Measurements from ENCODE around the gene TTR.

The TTR gene

GRCh38 chr18:31630549-31630948 lies 38.9 kb downstream of the TTR start:
- no CpG with 5 or more reads among the region's 4 CpGs for WGBS (ENCODE audit: extremely low coverage, insufficient coverage, insufficient read length)
- DNase-seq: no peak

DNA sequence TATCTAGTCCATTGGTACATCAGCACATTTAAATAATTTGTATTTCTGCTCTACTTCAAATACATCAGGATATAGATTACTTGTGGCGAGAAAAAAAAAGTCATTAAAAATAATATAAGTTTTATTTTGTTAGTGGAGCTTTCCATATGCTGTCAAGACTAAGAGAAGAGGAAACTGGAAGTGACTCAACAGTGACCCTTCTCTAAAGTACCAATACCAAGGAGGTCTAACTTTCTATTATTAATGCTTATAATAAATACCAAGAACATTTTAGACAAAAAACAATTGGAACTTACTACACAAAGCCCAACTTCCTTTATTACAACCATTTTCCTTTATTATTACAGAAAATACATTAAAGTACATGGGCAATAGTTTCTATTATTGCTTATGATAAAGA lies 39.8 kb downstream of the TTR start:
- Histone ChIP-seq H3K4ac (ENCODE audit: low read depth, low read length) (no peak overlapping the region), H2BK5ac (ENCODE audit: low read depth, low read length, poor library complexity) (no peak overlapping the region), H3K4me1 (ENCODE audit: control insufficient read depth in 1 of 2, insufficient read depth in 2 of 2, low read length in 2 of 2) (no peaks in the 10 kb centered on the region), H2AK5ac (ENCODE audit: low read length) (no peak overlapping the region), H4K91ac (ENCODE audit: low read depth, low read length) (no peak overlapping the region), H2BK12ac (ENCODE audit: low read length) (no peak overlapping the region), H3K79me2 (ENCODE audit: control insufficient read depth, insufficient read depth, low read length, poor library complexity) (no peaks in the 10 kb centered on the region), H3K27ac (ENCODE audit: low read depth, low read length) (no peak overlapping the region), H4K12ac (ENCODE audit: low read depth, low read length) (no peak overlapping the region), H3K18ac (ENCODE audit: low read length) (no peak overlapping the region), H3K9me3 (ENCODE audit: insufficient read depth, low read depth, low read length) (no peaks in the 10 kb centered on the region), H4K8ac (ENCODE audit: low read depth, low read length) (no peak overlapping the region), H3K4me2 (ENCODE audit: low read length) (no peak overlapping the region), H3K79me1 (ENCODE audit: low read length) (no peaks in the 10 kb centered on the region), H3K23ac (ENCODE audit: low read length) (no peak overlapping the region), H3K27me3 (ENCODE audit: insufficient read depth, low read length) (no peaks in the 10 kb centered on the region), H3K36me3 (ENCODE audit: control insufficient read depth in 1 of 2, insufficient read depth in 2 of 2, low read length in 2 of 2) (peaks cover 2 to 6% of the 10 kb centered on the region in 2 experiments), H2AFZ (ENCODE audit: insufficient read depth, low read length, poor library complexity) (no peak overlapping the region), H2BK120ac (ENCODE audit: insufficient read depth, low read length, poor library complexity) (no peak overlapping the region), H3K4me3 (ENCODE audit: low read depth, low read length) (no peak overlapping the region), H3K14ac (ENCODE audit: low read length) (no peak overlapping the region), H3K9ac (ENCODE audit: low read length) (no peak overlapping the region)
- WGBS (ENCODE audit: extremely low coverage, insufficient coverage, insufficient read length): no CpG with 5 or more reads among the region's 1 CpG
- DNase-seq: no peak

More at GRCh38 chr18:31630549-31630948, 38.9 kb downstream of the TTR start:
- Histone ChIP-seq H4K91ac (ENCODE audit: low read depth, low read length) (no peak overlapping the region), H3K36me3 (ENCODE audit: control insufficient read depth in 1 of 2, insufficient read depth in 2 of 2, low read length in 2 of 2) (peaks cover 4 to 8% of the 10 kb centered on the region in 2 experiments), H3K4ac (ENCODE audit: low read depth, low read length) (no peak overlapping the region), H3K4me2 (ENCODE audit: low read length) (no peak overlapping the region), H3K9me3 (ENCODE audit: insufficient read depth, low read depth, low read length) (no peaks in the 10 kb centered on the region), H4K8ac (ENCODE audit: low read depth, low read length) (no peak overlapping the region), H3K27me3 (ENCODE audit: insufficient read depth, low read length) (no peaks in the 10 kb centered on the region), H3K14ac (ENCODE audit: low read length) (no peak overlapping the region), H3K79me1 (ENCODE audit: low read length) (no peaks in the 10 kb centered on the region), H2BK5ac (ENCODE audit: low read depth, low read length, poor library complexity) (no peak overlapping the region), H3K4me3 (ENCODE audit: low read depth, low read length) (no peak overlapping the region), H2AK5ac (ENCODE audit: low read length) (no peak overlapping the region), H3K23ac (ENCODE audit: low read length) (no peak overlapping the region), H4K12ac (ENCODE audit: low read depth, low read length) (no peak overlapping the region), H3K27ac (ENCODE audit: low read depth, low read length) (no peak overlapping the region), H2AFZ (ENCODE audit: insufficient read depth, low read length, poor library complexity) (no peak overlapping the region), H3K4me1 (ENCODE audit: control insufficient read depth in 1 of 2, insufficient read depth in 2 of 2, low read length in 2 of 2) (no peaks in the 10 kb centered on the region), H3K79me2 (ENCODE audit: control insufficient read depth, insufficient read depth, low read length, poor library complexity) (no peaks in the 10 kb centered on the region), H3K18ac (ENCODE audit: low read length) (no peak overlapping the region), H3K9ac (ENCODE audit: low read length) (no peak overlapping the region), H2BK120ac (ENCODE audit: insufficient read depth, low read length, poor library complexity) (no peak overlapping the region), H2BK12ac (ENCODE audit: low read length) (no peak overlapping the region)

GRCh38 chr18:31632356-31632755 lies 40.7 kb downstream of the TTR start:
- no peak overlapping the region for H3K9ac ChIP-seq (ENCODE audit: low read length)
- no CpG with 5 or more reads among the region's 1 CpG for WGBS (ENCODE audit: extremely low coverage, insufficient coverage, insufficient read length)
- no peaks in the 10 kb centered on the region for H3K27me3 ChIP-seq (ENCODE audit: insufficient read depth, low read length)
- H3K14ac ChIP-seq (ENCODE audit: low read length): no peak overlapping the region
- H3K79me1 ChIP-seq (ENCODE audit: low read length): no peaks in the 10 kb centered on the region
- H3K27ac ChIP-seq (ENCODE audit: low read depth, low read length): no peak overlapping the region
- no peak overlapping the region for H4K91ac ChIP-seq (ENCODE audit: low read depth, low read length)
- H2BK5ac ChIP-seq (ENCODE audit: low read depth, low read length, poor library complexity): no peak overlapping the region
- H2AK5ac ChIP-seq (ENCODE audit: low read length): no peak overlapping the region
- no peak overlapping the region for H4K12ac ChIP-seq (ENCODE audit: low read depth, low read length)
- H2BK12ac ChIP-seq (ENCODE audit: low read length): no peak overlapping the region
- H3K18ac ChIP-seq (ENCODE audit: low read length): no peak overlapping the region
- H3K4ac ChIP-seq (ENCODE audit: low read depth, low read length): no peak overlapping the region
- H2BK120ac ChIP-seq (ENCODE audit: insufficient read depth, low read length, poor library complexity): no peak overlapping the region
- H3K4me1 ChIP-seq (ENCODE audit: control insufficient read depth in 1 of 2, insufficient read depth in 2 of 2, low read length in 2 of 2): no peaks in the 10 kb centered on the region
- H3K36me3 ChIP-seq (ENCODE audit: control insufficient read depth in 1 of 2, insufficient read depth in 2 of 2, low read length in 2 of 2): peaks cover 2 to 5% of the 10 kb centered on the region in 2 experiments
- H3K9me3 ChIP-seq (ENCODE audit: insufficient read depth, low read depth, low read length): no peaks in the 10 kb centered on the region
- no peak overlapping the region for H3K4me2 ChIP-seq (ENCODE audit: low read length)
- H3K79me2 ChIP-seq (ENCODE audit: control insufficient read depth, insufficient read depth, low read length, poor library complexity): no peaks in the 10 kb centered on the region
- H3K23ac ChIP-seq (ENCODE audit: low read length): no peak overlapping the region
- no peak overlapping the region for H2AFZ ChIP-seq (ENCODE audit: insufficient read depth, low read length, poor library complexity)
- DNase-seq: no peak
- H3K4me3 ChIP-seq (ENCODE audit: low read depth, low read length): no peak overlapping the region
- H4K8ac ChIP-seq (ENCODE audit: low read depth, low read length): no peak overlapping the region

DNA sequence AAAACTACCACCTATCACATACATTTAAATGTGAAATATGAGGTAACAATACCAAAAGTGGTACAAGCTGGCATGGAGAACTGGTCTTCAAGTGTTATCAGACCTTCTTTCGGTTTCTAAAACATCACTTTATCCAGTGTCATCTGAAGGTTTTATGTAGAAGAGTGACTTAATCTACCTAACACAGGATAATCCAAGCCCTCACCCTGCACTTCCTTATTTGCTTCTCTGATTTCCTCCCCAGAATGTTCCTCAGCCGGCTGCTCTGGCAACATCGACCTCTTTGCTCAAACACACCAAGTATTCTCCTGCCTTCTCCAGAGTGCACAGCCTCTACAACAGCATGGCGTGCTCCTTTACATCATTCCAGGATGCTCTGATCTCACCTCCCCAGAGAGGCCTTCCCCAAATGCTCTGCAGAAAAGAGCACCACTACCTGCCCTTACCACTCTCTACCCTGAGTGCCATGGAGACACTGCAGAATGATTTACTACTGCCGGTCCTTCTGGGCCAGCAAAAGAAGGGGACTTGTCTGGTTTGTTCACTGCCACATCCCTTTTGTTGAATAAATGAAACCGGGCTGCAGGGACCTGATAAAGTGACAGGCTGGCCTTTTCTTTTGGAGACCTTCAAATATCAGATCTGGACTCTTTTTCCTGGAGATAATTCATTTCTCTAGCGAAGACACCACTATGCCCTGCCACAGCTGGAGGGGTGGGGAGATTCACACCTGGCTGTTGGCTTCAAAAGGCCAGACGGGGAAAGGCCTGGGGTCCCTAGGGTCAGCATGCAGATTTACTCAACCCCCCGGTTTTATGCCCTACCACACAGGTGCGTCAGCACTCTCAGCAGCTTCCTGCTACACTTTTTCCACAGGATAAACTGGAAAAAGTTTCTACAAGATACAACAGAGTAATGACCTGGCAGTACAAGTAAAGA lies 42.0 kb downstream of the TTR start:
- Histone ChIP-seq H3K9ac (ENCODE audit: low read length) (no peak overlapping the region), H3K36me3 (ENCODE audit: control insufficient read depth in 1 of 2, insufficient read depth in 2 of 2, low read length in 2 of 2) (peaks cover 0 to 2% of the 10 kb centered on the region in 2 experiments), H3K4ac (ENCODE audit: low read depth, low read length) (no peak overlapping the region), H2BK120ac (ENCODE audit: insufficient read depth, low read length, poor library complexity) (no peak overlapping the region), H3K27ac (ENCODE audit: low read depth, low read length) (no peak overlapping the region), H3K18ac (ENCODE audit: low read length) (no peak overlapping the region), H4K91ac (ENCODE audit: low read depth, low read length) (no peak overlapping the region), H3K4me2 (ENCODE audit: low read length) (no peak overlapping the region), H3K23ac (ENCODE audit: low read length) (no peak overlapping the region), H2BK12ac (ENCODE audit: low read length) (no peak overlapping the region), H4K12ac (ENCODE audit: low read depth, low read length) (no peak overlapping the region), H3K4me1 (ENCODE audit: control insufficient read depth in 1 of 2, insufficient read depth in 2 of 2, low read length in 2 of 2) (no peaks in the 10 kb centered on the region), H3K27me3 (ENCODE audit: insufficient read depth, low read length) (no peaks in the 10 kb centered on the region), H3K9me3 (ENCODE audit: insufficient read depth, low read depth, low read length) (no peaks in the 10 kb centered on the region), H2AK5ac (ENCODE audit: low read length) (no peak overlapping the region), H2AFZ (ENCODE audit: insufficient read depth, low read length, poor library complexity) (no peak overlapping the region), H4K8ac (ENCODE audit: low read depth, low read length) (no peak overlapping the region), H3K79me2 (ENCODE audit: control insufficient read depth, insufficient read depth, low read length, poor library complexity) (no peaks in the 10 kb centered on the region), H3K14ac (ENCODE audit: low read length) (no peak overlapping the region), H2BK5ac (ENCODE audit: low read depth, low read length, poor library complexity) (no peak overlapping the region), H3K4me3 (ENCODE audit: low read depth, low read length) (no peak overlapping the region), H3K79me1 (ENCODE audit: low read length) (no peaks in the 10 kb centered on the region)
- no peak for DNase-seq
- no CpG with 5 or more reads among the region's 10 CpGs for WGBS (ENCODE audit: extremely low coverage, insufficient coverage, insufficient read length)
